Right atrium auricular region (tissue), 2 donors: ENCODE results near the gene RAB40AL. TPM values are rescaled to one million over a fixed set of nuclear protein-coding genes. Genes with fewer than 3 reads are reported as not detected.

Source experiments
- DNase-seq: peaks from one replicate; pipeline ENCODE4 v3.0.0-alpha.2; 2019; ENCODE audit warnings: low spot score
- H3K27ac ChIP-seq, 2 donors: fragments of 200-600 bp; sonication (generic); 1 replicate in 1 of 2; 2 replicates in 1 of 2; pipeline ENCODE4 v1.5.1; 2016 to 2019
- H3K27me3 ChIP-seq, 2 donors: fragments of 200-600 bp; sonication (generic); one replicate each; pipeline versions ENCODE4 v1.5.1 to v1.6.0; 2017 to 2019
- H3K36me3 ChIP-seq: fragments of 200-600 bp; sonication (generic); one replicate; pipeline ENCODE4 v1.5.1; 2016
- H3K4me1 ChIP-seq, 2 donors: fragments of 200-600 bp; sonication (generic); one replicate each; pipeline versions ENCODE4 v1.5.1 to v1.6.0; 2017 to 2019
- H3K4me3 ChIP-seq, 2 donors: fragments of 200-600 bp; sonication (generic); 1 replicate in 1 of 2; 2 replicates in 1 of 2; pipeline ENCODE4 v1.5.1; 2017 to 2019; ENCODE audit warnings: mild to moderate bottlenecking in 1 of 2, moderate library complexity in 1 of 2
- H3K9me3 ChIP-seq, 2 donors: fragments of 200-600 bp; sonication (generic); one replicate each; pipeline ENCODE4 v1.5.1; 2019
- CTCF ChIP-seq, 2 donors: fragments of 200-600 bp; sonication (generic); IDR thresholded peaks; one replicate each; pipeline ENCODE4 v1.5.1; 2019; ENCODE audit warnings: antibody characterized with exemption in 2 of 2
- total RNA-seq, 2 donors: library from RNA; depleted of rRNA; stranded (reverse); fragments of >200 nt; gene quantifications; one replicate each; pipeline ENCODE4 v1.1.0, GENCODE V29; 2016

Gene RAB40AL
- total RNA-seq, 2 donors from 2014 or later, result 1.6 TPM; not detected in 1

GRCh38 chrX:102975016-102975415 lies 37.9 kb downstream of the RAB40AL start:
- DNase-seq, result no peak
- no peaks in the 10 kb centered on the region for H3K36me3 ChIP-seq
- H3K4me1 ChIP-seq, result no peaks in the 10 kb centered on the region
- no peak for TF ChIP-seq CTCF (IDR thresholded peaks at IDR 0.05)
- no peak overlapping the region for H3K27ac ChIP-seq
- no peaks in the 10 kb centered on the region for H3K27me3 ChIP-seq
- no peak overlapping the region for H3K4me3 ChIP-seq
- H3K9me3 ChIP-seq, result peaks cover 8 to 32% of the 10 kb centered on the region in 2 donors

GRCh38 chrX:102976286-102976685 lies 39.2 kb downstream of the RAB40AL start:
- H3K27me3 ChIP-seq, result no peaks in the 10 kb centered on the region
- peaks cover 5 to 20% of the 10 kb centered on the region in 2 donors for H3K9me3 ChIP-seq
- no peak overlapping the region for H3K4me3 ChIP-seq
- H3K27ac ChIP-seq, result no peak overlapping the region
- no peak for DNase-seq
- H3K36me3 ChIP-seq, result no peaks in the 10 kb centered on the region
- no peak for TF ChIP-seq CTCF (IDR thresholded peaks at IDR 0.05)
- no peaks in the 10 kb centered on the region for H3K4me1 ChIP-seq

GRCh38 chrX:102976793-102977495 lies 39.9 kb downstream of the RAB40AL start:
- DNase-seq, result no peak
- Histone ChIP-seq H3K4me3 (no peak overlapping the region), H3K4me1 (no peaks in the 10 kb centered on the region), H3K36me3 (no peaks in the 10 kb centered on the region), H3K9me3 (peaks cover 0 to 13% of the 10 kb centered on the region in 2 donors), H3K27me3 (no peaks in the 10 kb centered on the region), H3K27ac (no peak overlapping the region)
- no peak for TF ChIP-seq CTCF (IDR thresholded peaks at IDR 0.05)

GRCh38 chrX:102978594-102978993 lies 41.5 kb downstream of the RAB40AL start:
- peaks cover 0 to 5% of the 10 kb centered on the region in 2 donors for H3K9me3 ChIP-seq
- no peak for DNase-seq
- TF ChIP-seq CTCF (IDR thresholded peaks at IDR 0.05), result no peak
- H3K27ac ChIP-seq, result no peak overlapping the region
- no peaks in the 10 kb centered on the region for H3K27me3 ChIP-seq
- no peaks in the 10 kb centered on the region for H3K4me1 ChIP-seq
- H3K36me3 ChIP-seq, result no peaks in the 10 kb centered on the region
- no peak overlapping the region for H3K4me3 ChIP-seq

- H3K27ac ChIP-seq, result no peak overlapping the region
- TF ChIP-seq CTCF (IDR thresholded peaks at IDR 0.05), result no peak
- no peak overlapping the region for H3K4me3 ChIP-seq
- DNase-seq, result no peak
- H3K27me3 ChIP-seq, result no peaks in the 10 kb centered on the region
- H3K4me1 ChIP-seq, result no peaks in the 10 kb centered on the region
- H3K36me3 ChIP-seq, result no peaks in the 10 kb centered on the region
- no peaks in the 10 kb centered on the region for H3K9me3 ChIP-seq
Observed at GRCh38 chrX:102979536-102979935, 42.5 kb downstream of the RAB40AL start.

- Histone ChIP-seq H3K36me3 (no peaks in the 10 kb centered on the region), H3K27ac (no peak overlapping the region), H3K27me3 (no peaks in the 10 kb centered on the region), H3K4me3 (no peak overlapping the region), H3K9me3 (no peaks in the 10 kb centered on the region), H3K4me1 (no peaks in the 10 kb centered on the region)
- TF ChIP-seq CTCF (IDR thresholded peaks at IDR 0.05), result no peak
- DNase-seq, result no peak
Observed at GRCh38 chrX:102983205-102983604, 46.1 kb downstream of the RAB40AL start.
